Measurements from ENCODE around the gene NCOA3.
"Not testable (repeated sequence)": the region's sequence is repeated elsewhere in the genome, so short reads cannot be mapped to it uniquely, and the experiment has no call there.

NCOA3 gene

DNA sequence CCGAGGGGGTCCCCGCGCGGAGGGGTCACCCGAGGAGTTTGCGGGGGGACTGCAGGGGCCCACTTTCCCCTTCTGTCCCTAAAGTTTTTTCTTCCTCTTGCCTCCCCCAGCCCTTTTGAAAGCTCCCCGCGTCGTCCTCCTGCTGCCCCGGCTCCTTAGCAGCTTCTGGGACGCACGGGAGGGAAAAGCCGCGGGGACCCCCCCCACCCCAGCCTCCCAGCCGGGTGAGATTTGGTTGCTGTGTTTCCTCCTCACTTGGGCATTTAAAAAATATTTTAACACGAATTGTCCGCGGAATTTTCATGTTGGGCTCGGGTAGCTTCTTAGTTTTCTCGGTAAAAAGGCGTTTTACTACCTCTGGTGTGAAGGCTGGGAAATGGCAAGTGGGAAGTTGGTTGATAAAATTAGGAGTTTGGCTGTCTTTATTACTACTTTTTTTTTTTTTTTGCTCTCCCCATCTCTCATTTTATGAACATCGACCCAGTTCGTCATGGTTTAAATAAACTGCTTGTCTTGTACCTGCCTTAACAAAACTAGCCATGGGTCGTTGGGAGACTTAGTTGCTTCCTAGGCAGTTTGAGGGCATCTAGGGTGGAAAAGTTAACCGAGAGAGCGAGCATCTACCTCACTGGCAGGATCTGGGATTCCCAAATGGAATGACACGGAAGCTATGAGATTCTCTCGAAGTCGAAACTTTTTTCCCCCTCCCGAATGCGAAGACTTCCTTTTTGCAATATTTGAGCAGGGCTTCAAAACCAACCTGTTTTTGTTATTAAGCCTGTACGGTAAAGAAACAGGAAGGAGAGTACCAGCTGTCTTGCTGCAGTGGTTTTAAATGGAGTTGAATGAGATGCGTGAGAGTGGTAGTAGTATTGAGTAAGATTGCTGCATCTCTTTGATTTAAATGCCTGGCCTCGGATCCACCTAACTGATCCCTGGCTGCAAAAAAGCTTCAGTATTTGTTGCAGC is 868 bp downstream of the NCOA3 start:
- DNase-seq: peak in 1 of 2 experiments; percentile 44

- no peak for DNase-seq
Measured at GRCh38 chr20:47503685-47504084, 2.0 kb downstream of the NCOA3 start.

- DNase-seq: no peak
Measured at GRCh38 chr20:47506335-47506734, 4.6 kb downstream of the NCOA3 start.

GRCh38 chr20:47506850-47507249 is 5.2 kb downstream of the NCOA3 start:
- no peak for DNase-seq

GRCh38 chr20:47507275-47507981 is 5.7 kb downstream of the NCOA3 start:
- DNase-seq: not testable (repeated sequence)

DNA sequence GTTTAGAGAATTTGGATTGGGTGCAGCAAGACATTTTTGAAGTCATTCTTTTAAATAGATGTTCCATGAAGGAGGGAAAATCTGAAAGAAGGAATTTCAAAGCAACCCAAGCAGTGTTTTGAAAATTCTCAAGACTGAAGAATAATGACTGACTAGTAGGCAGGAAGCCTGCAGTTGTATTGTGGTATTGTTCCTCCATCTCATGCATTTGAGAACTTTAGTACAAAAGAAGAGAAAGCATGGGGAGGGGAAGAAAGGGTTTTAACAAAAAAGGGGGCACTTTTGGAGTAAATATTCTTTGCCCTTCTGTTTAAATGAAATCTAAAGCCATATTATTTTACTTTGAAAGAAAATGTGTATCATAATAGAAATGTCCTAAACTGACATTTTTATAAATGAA is 6.6 kb downstream of the NCOA3 start:
- no peak for DNase-seq

DNA sequence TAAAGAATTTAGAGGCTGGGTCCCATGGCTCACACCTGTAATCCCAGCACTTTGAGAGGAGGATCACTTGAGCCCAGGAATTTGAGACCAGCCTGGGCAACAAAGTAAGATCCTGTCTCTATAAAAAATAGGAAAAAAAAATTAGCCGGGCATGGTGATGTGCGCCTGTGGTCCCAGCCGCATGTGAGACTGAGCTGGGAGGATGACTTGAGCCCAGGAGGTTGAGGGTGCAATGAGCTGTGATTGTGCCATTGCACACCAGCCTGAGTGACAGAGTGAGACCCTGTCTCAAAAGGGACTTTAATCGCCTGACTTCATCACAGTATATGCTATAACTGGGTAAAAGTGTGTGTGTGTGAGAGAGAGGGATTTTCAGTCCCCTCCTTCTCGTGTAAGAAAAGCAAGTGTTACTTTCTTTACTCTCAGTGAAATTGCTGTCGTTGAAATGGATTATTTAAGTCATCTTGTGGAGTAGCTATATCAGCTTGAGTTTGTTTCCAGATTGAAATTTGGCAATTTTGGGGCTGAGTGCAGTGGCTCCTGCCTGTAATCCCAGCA is 7.5 kb downstream of the NCOA3 start:
- no peak for DNase-seq

- no peak for DNase-seq
Measured at GRCh38 chr20:47509685-47510084, 8.0 kb downstream of the NCOA3 start.

- no peak for DNase-seq
Measured at GRCh38 chr20:47515843-47516242, 14.2 kb downstream of the NCOA3 start.

DNA sequence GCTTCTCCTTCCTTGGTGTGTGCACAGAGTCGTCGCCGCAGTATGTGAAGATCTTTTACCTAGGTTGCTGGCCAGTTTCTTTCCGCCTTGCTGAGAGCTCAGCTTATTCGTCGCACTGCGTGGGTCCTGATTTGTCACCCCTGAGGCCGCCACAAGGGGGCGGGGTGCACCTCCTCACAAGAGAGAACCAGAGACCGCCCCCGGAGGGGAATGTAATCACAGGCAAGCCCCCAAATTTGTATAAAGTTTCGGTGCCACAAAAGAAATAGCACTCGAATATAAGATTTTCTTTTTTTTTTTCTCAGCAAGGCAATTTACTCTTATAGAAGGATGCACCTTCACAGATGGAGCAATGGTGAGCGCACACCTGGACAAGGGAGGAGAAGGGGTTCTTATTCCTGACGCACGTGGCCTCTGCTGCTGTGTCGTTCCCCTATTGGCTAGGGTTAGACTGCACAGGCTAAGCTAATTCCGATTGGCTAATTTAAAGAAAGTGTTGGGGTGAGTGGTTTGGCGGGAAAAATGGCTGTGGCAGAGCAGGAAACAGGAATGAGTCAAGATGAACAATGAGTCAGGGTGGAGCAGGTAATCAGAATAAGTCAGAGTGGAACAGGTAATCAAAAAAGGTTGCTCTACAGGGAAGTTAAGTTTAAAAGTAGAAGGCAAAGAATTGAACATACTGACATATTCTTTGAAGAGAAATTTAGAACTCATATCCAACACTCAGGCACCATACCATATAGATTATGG is 19.5 kb downstream of the NCOA3 start:
- no peak for DNase-seq

- no peak for DNase-seq
Measured at GRCh38 chr20:47524015-47524784, 22.5 kb downstream of the NCOA3 start.

GRCh38 chr20:47527004-47527800 is 25.5 kb downstream of the NCOA3 start:
- DNase-seq: no peak

DNA sequence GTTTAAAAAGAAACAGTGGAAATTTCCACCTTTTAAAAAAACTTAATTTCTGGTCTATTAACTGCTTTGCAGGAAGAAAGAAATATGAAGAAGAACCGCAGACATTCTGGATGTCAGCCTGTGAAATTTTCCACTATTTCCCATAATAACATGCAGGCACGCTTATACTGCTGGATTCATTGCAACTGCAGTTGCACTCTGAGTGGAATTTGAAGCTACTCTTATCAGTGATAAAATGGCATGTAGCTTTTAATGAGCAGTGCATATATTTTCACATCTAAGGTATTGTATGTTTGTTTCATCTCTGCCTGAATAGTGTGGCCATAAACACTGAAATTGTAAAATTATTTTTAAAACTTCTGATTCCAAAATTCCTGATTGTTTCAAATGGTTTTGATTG is 28.2 kb downstream of the NCOA3 start:
- no peak for DNase-seq

- DNase-seq: no peak
Measured at GRCh38 chr20:47531458-47531857, 29.8 kb downstream of the NCOA3 start.

DNA sequence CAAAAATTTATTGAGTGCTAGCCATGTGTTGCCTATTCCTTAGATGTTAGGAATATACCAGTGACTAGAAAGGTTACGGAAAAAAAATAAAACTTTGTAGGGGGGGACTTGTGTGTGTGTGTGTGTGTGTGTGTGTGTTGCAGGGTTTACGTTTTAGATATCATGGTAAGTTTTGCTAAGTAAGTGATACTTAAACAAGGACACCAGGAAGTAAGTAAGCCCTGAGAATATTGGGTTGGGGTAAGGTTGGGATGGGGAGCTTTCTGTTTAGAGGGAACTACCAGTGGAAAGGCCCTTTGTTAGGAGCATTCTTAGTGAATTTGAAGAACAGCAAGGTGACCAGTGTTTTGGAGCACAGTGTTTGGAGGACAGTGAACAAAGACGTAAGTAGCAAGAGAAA is 30.3 kb downstream of the NCOA3 start:
- DNase-seq: no peak

- DNase-seq: no peak
Measured at GRCh38 chr20:47533518-47534062, 31.9 kb downstream of the NCOA3 start.

DNA sequence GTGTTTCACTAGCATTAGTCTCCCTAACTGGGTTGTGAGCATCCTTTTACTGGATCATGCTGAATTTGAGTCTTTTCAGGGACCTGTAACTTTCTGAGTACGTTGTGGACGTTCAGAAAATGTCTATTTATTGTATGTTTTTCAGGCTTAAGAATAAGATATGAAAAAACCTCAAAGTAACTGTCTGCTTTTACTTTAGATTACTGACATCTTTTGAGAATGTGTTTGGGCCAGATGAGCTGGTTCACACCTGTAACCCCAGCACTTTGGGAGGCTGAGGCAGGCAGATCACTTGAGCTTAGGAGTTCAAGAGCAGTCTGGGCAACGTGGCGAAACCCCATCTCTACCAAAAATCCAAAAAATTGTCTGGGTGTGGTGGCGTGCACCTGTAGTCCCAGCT is 32.7 kb downstream of the NCOA3 start:
- DNase-seq: no peak

GRCh38 chr20:47535088-47535487 is 33.4 kb downstream of the NCOA3 start:
- DNase-seq: no peak

DNA sequence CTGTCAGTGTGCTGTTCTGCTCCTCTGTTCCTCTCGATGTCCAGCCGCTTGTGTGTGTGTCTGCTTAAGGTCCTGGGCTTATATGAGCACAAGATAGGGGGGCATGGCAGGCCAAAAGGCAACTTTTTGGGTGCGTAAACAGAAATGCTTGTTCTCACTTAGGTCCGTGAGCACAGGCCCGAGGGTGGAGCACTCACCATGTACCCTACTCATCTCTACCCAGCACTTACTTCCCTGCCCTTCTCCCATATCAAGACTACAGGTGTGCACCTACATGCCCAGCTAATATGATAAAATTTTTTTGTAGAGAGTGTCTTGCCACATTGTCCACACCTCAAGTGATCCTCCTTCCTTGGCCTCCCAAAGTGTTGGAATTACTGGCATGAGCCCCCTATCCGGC is 34.3 kb downstream of the NCOA3 start:
- no peak for DNase-seq

DNA sequence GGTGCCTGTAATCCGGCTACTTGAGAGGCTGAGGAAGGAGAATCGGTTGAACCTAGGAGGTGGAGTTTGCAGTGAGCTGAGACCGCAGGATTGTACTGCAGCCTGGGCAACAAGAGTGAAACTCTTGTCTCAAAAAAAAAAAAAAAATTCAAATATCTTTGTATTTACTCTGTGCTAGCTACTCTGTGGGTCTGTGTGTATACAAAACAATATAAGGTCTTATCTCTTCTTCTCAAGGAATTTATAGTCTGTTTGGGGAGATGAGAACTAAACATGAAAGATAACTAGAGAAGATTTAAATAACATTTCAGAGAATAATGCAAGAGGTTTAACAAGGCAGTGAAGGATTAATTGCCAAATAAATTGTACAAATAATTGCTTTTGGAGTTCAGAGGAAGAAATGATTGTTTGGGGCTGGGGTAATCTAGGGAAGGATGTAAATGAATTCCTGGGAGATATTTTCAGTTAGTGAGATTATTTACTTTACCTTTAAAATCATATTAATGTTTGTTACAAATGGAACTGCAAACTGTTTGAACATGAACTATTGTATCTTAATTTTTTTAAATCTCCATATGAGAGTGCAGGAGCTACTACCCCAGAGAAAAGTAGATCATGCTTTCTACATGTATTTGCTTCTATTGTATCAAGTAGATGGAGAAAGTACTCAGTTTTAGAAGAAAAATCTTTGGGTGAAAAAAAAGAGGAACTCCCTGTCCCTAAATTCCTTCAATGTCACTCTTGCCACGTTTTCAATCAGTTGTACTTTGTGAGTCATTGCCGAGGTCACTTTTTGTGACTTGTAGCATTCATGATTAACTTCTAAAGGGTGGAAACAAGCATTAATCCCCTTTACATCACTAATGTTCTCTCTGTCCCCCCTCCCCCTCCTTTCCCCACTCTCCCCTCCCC is 39.0 kb downstream of the NCOA3 start:
- no peak for DNase-seq

Measured in SW 1271 (cell line).